Stimulated activated CD4-positive, alpha-beta T cell treated with anti-CD3 and anti-CD28 coated beads, Interleukin-4, amount 100 ng/mL, for 48 hours (primary cell): Measurements from ENCODE around the gene CALHM1.
A peak's percentile ranks its signal among the peaks of the same experiment; 100 is the strongest.
"Not testable (repeated sequence)": the region's sequence is repeated elsewhere in the genome, so short reads cannot be mapped to it uniquely, and the experiment has no call there.

Experiments
- DNase-seq, 2 donors: peaks; one replicate each; pipeline ENCODE4 v3.0.0-alpha.2; 2020; ENCODE audit warnings: low read depth in 2 of 2

The CALHM1 gene

DNA sequence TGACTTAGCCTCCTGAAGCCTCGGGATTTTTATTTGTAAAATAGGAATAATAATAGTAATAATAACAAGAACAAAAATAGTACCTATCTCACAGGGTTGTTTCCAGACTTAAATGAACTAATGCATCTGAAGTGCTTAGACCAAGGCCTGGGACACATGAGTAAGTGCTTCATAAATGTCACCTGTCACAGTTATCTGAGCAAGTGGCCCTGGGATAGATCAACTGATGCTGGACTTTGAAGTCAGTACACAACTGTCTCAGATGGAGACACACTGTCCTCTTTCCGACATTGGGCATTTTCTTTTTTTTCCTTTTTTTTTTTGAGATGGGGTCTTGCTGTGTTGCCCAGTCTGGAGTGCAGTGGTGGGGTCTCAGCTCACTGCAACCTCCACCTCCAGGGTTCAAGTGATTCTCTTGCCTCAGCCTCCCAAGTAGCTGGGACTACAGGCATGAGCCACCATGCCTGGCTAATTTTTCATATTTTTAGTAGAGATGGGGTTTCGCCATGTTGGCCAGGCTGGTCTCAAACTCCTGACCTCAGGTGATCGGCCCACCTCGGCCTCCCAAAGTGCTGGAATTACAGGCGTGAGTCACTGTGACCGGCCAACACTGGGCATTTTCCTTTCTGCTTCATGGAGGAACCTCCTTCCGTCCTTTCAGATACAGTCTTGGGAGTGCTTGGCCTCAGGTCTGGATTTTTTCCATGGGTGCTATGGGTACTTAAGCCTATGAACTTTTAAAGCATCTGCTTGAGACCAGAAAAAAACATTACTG, 28.1 kb upstream of the CALHM1 start:
- not testable (repeated sequence) for DNase-seq

- no peak for DNase-seq
These were observed 23.4 kb upstream of the CALHM1 start for GRCh38 chr10:103481974-103482531.

DNA sequence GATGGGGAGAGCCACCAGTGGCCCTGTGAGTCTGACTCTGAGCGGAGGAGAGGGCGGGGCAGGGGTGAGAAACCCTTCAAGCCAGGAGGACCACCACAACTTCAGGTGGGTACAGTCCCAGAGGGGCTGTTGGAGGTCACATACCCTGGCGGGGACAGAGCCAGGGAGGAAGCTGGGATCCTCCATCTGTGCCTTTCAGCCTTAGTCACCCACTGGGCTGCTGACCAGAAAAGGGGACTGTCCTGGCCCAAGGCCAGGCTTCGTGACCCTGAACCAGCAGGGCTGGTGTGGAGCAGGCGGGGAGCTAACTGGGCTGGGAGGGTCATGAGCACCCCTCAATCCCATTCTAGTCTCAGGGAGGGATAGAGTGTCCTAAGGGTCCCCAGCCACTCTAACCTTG, 21.8 kb upstream of the CALHM1 start:
- no peak for DNase-seq

GRCh38 chr10:103479135-103479534, 20.4 kb upstream of the CALHM1 start, which contains the start of gene CALHM3:
Gene CALHM3 (minus strand): TSS chr10:103479240. CDS start chr10:103479032, 208 bp downstream.
- DNase-seq = no peak

- DNase-seq = no peak
These were observed 20.0 kb upstream of the CALHM1 start for GRCh38 chr10:103478671-103479070.

DNA sequence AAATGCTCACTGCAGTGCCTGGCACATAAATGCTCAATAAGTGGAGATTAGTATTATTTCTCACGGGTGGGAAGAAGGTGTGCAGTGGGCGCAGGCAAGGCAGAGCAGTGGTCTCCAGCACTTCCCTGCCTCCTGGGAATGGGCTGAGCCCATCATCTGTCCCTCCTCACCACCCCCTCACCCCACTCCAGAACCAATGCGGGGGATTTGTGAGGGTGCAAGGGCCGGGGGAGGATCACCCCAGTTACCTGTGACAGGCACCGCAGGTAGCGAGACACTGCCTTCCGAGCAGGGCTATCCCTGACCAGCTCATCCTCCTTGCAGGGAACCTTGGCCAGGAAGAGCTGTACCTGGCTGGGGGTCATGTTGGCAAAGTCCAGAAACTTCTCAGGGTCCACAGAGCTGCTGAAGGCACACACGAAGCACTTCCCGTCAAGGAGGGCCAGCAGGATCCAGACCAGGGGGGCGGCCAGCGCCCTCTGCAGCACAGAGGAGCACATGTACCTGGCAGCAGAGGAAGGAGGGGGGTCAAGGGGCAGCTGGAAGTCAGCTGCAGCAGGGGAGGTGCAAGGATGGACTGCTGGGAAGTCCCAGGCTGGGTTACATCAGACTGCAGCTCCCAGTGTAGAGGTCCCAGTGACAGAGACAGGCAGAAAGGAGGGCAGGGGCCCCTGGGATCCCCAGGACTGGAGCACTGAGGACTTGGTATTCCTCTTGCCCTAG, 17.5 kb upstream of the CALHM1 start:
- no peak for DNase-seq

- DNase-seq = no peak
These were observed 16.7 kb upstream of the CALHM1 start for GRCh38 chr10:103475437-103475836.

- DNase-seq = no peak
These were observed 15.4 kb upstream of the CALHM1 start for GRCh38 chr10:103474077-103474476.

GRCh38 chr10:103473261-103473671, 14.6 kb upstream of the CALHM1 start:
- no peak for DNase-seq

DNA sequence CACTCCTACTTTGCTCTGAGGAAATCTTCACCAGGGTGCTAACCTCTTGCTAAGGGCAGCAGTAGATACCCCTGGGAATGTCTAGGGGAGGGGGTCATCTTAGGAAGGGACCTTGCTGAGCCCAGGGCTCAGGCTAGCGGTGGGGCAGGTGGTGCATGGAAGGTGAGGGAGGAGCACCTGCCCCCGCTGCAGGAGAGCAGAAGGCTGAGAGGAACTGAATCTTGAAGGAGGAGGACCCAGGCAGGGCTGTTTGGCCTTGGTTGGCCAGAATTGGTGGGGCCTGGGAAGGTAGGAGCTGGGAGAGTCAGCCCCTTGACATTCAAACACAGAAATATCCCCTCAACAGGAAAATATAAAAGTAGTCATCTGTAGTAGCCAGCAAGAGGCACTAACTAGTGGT, 13.3 kb upstream of the CALHM1 start:
- no peak for DNase-seq

GRCh38 chr10:103470761-103471653, 12.3 kb upstream of the CALHM1 start:
- DNase-seq = peak in 1 of 2 donors; percentile 46

- no peak for DNase-seq
These were observed 10.5 kb upstream of the CALHM1 start for GRCh38 chr10:103469201-103469600.

DNA sequence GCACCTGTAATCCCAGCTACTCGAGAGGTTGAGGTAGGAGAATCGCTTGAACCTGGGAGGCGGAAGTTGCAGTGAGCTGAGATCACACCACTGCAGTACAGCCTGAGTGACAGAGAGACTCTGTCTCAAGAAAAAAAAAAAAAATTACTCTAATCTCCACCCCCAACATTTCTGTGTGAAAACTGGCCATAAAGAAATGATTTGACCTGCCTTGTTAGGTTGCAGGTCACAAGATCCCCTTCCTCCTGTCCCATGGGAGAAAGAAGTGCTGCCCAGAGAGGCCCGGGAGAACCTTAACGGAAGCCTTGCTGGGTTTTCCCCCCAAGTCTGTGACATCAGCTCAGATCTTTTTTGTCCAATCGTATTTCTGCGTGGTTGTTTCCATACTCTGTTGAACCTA, 8.7 kb upstream of the CALHM1 start:
- no peak for DNase-seq

DNA sequence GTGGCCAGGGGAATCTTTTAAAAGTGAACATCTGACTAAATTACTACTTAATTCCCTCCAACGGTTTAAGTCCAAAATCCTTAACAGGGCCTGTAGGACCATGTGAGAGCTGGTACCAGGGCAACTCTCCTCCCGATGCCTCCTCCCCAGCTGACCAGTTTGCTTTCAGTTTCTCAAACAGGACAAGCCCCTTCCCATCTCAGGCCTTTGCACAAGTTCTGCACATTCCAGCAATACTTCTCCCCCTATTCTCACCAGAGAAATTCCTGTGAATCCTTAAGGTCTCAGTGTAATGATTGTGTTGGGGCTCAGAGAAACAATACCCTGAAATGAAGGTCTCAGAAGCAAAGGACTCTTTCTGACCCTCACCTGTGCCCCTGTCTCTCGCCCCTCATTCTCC, 8.0 kb upstream of the CALHM1 start:
- DNase-seq = no peak

- no peak for DNase-seq
These were observed 6.9 kb upstream of the CALHM1 start for GRCh38 chr10:103465411-103466179.

DNA sequence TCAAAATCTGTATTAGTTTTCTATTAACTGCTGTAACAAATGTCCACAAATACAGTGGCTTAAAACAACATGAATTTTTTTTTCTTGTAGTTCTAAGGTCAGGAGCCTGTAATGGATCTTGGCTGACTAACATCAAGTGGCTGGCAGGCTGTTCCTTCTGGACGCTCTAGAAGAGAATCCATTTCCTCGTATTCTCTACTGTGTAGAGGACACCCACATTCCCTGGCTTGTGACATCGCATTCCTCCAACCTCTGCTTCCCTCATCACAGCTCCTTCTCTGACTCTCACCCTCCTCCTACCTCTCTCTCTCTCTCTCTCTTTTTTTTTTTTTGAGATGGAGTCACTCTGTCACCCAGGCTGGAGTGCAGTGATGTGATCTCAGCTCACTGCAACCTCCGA, 4.8 kb upstream of the CALHM1 start:
- no peak for DNase-seq

- no peak for DNase-seq
These were observed 915 bp upstream of the CALHM1 start for GRCh38 chr10:103459615-103460014.

DNA sequence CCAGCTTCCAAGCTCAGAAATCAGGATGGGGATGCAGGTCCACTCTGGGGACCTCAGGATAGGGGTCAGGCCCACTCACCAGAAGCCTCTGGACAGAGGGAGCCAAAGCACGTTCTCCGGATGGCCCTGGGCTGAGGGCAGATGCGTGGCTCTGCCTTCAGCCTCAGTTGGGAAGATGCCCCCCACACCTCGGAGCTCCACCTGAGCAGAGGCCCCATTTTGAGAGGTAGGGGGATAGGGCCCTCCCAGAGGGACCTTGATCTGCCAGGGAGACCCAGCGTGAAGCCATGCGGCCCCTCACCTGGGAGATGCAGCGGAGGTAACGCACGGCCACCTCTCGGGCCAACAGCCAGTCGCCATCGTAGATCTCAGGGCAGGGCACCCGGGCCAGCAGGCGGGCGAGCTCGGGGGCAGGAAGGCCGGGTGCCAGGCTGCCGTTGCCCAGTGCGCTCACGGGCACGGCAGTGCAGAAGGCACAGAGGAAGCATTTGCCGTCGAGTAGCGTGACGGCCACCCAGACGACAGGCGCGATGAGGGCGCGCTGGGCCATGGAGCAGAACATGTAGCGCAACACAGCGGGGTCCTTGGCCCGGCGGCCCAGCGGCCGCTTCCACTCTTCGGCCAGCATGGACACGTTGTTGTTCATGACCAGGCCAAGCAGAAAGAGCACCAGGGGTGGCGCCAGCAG, 660 bp downstream of the CALHM1 start:
- no peak for DNase-seq

DNA sequence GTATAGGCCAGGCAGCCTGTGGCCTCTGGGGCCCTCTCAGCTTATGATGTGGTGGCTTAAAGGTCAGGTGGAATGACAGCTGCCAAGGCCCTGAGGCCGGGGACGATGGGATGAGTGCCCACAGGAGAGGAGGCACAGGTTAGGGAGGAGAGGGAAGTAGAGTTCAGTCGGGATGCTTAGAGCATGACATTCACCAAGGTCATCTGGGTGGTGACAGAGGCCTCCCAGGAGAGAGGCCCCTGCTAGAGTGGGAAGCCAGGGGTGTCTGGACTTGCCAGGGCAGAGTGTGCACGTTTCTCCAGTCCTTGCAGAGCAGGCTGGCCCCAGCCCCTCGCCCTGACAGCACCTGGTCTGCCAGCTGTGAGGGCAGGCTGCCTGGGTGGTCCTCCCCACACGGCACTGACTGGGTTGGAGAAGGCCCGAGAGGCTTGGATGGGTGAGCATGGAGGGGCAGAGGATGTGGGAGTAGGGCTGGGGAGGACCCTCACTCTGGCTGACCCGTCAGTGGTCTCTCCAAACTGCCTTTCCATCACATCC, 1.5 kb downstream of the CALHM1 start:
- no peak for DNase-seq

DNA sequence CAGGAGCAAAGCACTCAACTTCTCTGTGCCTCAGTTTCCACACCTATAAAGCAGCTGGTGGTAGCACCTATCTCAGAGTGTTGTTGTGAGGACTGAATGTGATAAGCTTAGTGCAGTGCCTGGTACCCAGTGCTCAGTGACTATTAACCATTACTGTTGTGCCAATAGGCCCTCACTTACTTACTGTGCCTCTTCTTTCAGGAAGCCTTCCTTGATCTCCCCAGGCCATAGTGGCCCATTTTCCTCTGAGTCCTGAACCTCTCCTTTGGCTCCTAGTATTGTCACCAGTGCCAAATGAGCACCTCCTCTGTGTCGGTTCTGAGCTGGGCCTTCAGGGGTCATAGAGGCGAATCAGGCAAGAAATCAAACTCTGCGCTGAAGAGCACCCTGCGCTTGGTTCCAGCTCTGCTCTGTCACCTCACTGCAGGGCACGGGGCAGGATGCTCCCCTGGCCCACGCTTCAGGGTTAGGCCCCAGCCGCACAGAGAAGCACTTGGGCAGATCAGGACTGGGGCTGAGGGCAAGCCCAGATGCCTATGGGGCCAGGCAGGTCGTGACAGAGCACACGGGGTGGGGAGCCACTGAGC, 2.5 kb downstream of the CALHM1 start:
- no peak for DNase-seq
